Activated CD4-positive, CD25-positive, alpha-beta regulatory T cell treated with anti-CD3 and anti-CD28 coated beads, Interleukin-2, amount 50 U/mL, for 72 hours (primary cell): Measurements from ENCODE around the gene USP34.
"Not testable (repeated sequence)": the region's sequence is repeated elsewhere in the genome, so short reads cannot be mapped to it uniquely, and the experiment has no call there.

Experiments
- DNase-seq: peaks from one replicate; pipeline ENCODE4 v3.0.0; 2021

USP34 gene

GRCh38 chr2:61182059-61182383 lies 288.9 kb downstream of the USP34 start:
- DNase-seq = no peak

- no peak for DNase-seq
These were observed 289.4 kb downstream of the USP34 start for GRCh38 chr2:61181382-61182058.

DNA sequence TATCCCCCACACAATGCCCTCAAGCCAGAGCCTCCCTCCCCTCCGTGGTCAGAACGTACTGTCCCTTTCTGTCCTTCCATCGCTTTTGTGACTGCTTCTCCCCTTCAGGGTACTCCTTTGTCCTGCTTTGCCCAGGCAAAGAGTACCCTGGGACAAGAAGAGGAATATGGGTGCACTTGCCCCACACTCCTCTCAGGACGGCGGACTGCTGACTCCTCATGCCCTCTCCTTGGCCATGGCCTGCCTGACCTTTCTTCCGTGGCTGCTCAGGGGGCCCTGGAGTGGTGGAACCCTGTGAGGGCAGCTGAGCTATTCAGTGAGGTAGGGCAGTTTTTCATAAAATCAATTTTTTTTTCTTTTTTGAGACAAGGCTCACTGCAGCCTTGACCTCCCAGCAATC lies 290.2 kb downstream of the USP34 start:
- no peak for DNase-seq

- no peak for DNase-seq
These were observed 290.9 kb downstream of the USP34 start for GRCh38 chr2:61179701-61180639.

- DNase-seq = no peak
These were observed 292.0 kb downstream of the USP34 start for GRCh38 chr2:61178603-61179545.

- DNase-seq = peak; percentile 54
These were observed 292.9 kb downstream of the USP34 start for GRCh38 chr2:61177727-61178549.

DNA sequence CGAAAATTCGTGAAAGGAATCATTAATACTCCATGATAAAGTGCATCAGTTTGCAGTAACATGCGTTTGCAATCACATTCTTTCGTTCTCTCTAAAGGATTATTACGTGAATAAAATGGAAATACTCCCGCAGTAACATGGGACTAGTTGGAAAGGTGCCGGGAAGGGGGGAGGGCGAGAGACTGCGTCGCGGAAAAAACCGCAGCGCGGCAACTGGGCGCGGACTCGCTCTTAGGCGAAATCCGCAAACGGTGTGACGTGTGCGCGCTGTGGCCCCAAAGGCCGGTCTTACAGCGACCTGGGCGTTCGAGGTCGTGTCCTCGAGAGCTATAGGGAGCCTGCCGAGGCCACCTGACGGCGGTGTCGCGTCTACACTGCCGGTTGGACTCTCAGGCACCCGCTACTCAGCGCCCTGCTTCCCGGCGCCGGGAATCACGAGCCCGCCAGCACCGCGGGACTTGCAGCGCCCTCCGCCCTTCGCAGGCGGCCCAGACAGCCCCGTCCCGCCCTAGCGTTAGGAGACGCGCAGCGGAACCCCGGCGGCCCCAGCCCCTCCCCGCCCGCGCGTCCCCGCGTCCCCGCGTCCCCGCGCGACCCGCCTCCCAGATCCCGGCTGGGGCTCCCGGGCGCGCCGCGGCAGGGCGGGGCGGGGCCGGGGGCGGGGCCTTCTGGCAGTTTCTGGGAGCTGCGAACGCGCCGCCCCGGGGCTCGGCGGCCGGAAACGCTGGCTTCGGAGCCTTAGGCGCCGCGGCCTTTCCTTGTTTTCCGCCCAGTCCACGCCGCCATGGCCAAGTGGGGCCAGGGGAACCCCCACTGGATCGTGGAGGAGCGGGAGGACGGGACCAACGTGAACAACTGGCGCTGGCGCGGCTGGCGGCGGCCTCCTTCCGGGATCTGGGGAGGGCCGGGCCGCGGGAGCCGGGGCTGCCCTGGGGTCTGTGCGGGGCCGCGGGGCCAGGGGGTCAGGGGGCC lies 293.8 kb downstream of the USP34 start:
- DNase-seq = peak; percentile 91

DNA sequence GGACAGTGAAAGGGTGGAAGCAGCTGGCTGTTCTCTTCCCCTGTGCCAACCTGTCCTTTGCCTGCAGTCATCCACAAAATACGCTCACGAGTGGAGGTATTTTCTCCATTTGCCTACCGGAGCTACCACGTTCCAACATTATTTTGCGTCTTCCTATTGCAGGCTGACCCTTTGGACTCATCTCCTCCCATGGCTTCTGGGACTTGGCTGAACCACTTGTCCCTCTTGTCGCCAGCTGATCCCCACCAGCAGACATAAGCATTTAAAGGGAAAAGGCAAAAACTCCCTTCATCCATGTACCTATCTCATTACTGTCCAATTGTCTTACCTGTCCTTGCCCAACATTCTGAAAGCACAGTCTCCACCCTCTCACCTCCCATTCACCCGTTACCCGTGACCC lies 295.9 kb downstream of the USP34 start:
- no peak for DNase-seq

GRCh38 chr2:61173116-61173515 lies 297.8 kb downstream of the USP34 start:
- DNase-seq = no peak

- no peak for DNase-seq
These were observed 298.2 kb downstream of the USP34 start for GRCh38 chr2:61172671-61173070.

GRCh38 chr2:61167579-61167978 lies 303.3 kb downstream of the USP34 start:
- no peak for DNase-seq

- DNase-seq = no peak
These were observed 304.9 kb downstream of the USP34 start for GRCh38 chr2:61165946-61166345.

- not testable (repeated sequence) for DNase-seq
These were observed 305.8 kb downstream of the USP34 start for GRCh38 chr2:61165082-61165481.

DNA sequence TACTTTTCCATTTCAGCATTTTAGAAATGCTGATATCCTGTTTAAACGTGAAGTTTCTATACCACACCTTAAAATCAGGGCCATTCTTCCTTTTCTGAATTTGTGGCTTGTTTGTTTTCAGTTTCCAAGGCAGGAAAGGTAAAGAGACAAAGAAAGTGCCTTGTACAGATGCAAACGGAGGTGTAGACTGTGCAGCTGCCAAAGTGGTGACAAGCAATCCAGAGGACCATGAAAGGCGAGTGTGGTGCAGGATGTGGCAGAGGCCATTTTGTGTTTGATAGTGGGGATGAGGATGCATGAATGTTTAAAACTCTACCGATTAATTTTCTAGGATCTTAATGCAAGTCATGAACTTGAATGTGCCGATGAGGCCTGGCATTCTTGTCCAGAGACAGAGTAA lies 308.2 kb downstream of the USP34 start:
- DNase-seq = no peak

DNA sequence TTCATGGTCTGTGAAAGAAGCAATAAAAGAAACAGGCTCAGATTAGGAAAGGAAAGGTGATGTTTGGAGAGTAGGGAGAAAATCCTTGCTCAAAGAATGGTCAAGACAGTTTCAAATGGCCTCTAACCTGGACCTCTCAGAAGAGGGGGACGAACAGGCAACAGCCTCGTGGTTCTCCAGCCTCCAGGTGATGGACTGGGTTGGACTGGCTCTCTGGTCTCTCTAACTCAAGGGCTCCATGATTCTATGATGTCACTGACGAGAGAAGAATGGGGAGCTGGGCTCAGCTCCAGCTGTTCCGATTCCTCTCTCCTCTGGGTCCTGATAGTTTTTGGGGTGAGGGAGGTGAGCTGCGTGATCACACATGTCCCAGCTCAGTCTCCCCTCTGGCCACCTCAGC lies 309.0 kb downstream of the USP34 start, which contains the start of gene C2orf74:
Gene C2orf74 (plus strand): TSS at position 301 of the 400 bp plus-strand sequence. CDS start 327 bp downstream, outside the sequence.
- DNase-seq = no peak

- DNase-seq = no peak
These were observed 312.4 kb downstream of the USP34 start for GRCh38 chr2:61158356-61158955.

- no peak for DNase-seq
These were observed 313.4 kb downstream of the USP34 start for GRCh38 chr2:61157371-61158003.

DNA sequence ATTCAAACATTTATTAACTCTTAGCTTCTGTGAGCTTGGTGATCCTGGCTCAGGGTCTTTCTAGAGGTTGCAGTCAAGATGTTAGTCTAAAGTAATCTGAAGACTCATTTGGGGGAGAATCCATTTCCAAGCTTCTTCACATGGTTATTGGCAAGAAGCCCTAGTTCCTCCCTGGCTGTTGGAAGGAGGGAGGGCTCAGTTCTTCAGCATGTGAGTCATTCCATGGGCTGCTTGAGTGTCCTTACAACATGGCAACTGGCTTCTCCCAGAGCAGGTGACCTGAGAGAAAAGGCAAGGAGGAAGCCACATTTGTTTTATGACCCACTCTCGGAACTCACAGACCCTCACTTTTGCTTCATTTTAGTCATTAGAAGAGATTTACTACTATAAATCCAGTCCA lies 319.5 kb downstream of the USP34 start:
- DNase-seq = no peak

DNA sequence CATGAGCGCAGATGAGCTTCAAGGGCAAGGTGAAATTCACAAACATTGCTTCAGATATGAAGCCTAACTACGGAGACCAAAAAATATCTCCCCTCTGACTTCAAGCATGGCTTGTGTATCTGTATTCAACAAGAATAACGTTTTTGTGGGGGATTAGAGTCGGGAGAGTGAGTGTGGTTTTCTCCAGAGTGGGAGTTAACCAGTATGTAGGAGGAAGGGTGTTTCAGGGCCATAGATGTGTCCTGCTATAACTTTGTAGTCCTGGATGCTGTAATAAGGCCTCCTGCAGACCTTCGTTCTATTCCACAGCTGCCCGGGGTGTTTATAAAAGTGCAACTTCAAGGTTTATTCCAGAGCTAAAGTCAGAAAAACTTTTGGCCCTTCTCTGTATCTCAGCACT lies 321.8 kb downstream of the USP34 start:
- no peak for DNase-seq

GRCh38 chr2:61148091-61148490 lies 322.8 kb downstream of the USP34 start:
- not testable (repeated sequence) for DNase-seq
